WI38 (cell line): ENCODE data around the gene OR2M3.
"Not testable (repeated sequence)": the region's sequence is repeated elsewhere in the genome, so short reads cannot be mapped to it uniquely, and the experiment has no call there.

Source experiments
- H3K4me3 ChIP-seq: 2 replicates; pipeline ENCODE4 v1.5.1; 2011; ENCODE audit warnings: low read depth, mild to moderate bottlenecking, control low read depth, low read length
- TF ChIP-seq, protein P1 (sequence below): IDR thresholded peaks from 2 replicates; pipeline ENCODE4 v1.5.1; 2012; ENCODE audit warnings: low read depth, mild to moderate bottlenecking, control low read depth, low read length

The OR2M3 gene

DNA sequence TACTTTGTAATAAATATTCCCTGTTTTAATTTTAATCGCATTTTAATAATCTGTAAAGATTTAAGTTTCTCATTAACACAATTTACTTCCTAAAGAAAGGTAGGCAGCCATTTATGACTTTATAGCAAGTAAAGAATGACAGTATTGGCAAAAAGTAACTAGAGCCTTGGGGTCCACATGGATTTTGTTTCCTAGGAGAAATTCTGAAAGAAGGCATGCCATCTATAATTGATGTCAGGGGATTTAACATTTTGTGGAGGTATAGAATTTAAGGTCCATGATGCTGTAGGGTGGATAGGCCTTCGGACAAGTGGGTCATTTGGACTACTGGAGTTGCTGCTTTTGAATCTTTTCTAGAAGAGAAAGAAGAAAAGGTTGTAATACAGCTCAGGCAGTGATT is 34.1 kb downstream of the OR2M3 start, which contains the start of gene OR2M4:
OR2M4 (plus strand) TSS at position 301 of the 400 bp plus-strand sequence. CDS start 7,512 bp downstream, outside the sequence.
- no peak within 1 kb of the TSS for H3K4me3 ChIP-seq
- TF ChIP-seq, protein P1, sequence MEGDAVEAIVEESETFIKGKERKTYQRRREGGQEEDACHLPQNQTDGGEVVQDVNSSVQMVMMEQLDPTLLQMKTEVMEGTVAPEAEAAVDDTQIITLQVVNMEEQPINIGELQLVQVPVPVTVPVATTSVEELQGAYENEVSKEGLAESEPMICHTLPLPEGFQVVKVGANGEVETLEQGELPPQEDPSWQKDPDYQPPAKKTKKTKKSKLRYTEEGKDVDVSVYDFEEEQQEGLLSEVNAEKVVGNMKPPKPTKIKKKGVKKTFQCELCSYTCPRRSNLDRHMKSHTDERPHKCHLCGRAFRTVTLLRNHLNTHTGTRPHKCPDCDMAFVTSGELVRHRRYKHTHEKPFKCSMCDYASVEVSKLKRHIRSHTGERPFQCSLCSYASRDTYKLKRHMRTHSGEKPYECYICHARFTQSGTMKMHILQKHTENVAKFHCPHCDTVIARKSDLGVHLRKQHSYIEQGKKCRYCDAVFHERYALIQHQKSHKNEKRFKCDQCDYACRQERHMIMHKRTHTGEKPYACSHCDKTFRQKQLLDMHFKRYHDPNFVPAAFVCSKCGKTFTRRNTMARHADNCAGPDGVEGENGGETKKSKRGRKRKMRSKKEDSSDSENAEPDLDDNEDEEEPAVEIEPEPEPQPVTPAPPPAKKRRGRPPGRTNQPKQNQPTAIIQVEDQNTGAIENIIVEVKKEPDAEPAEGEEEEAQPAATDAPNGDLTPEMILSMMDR = no peak

DNA sequence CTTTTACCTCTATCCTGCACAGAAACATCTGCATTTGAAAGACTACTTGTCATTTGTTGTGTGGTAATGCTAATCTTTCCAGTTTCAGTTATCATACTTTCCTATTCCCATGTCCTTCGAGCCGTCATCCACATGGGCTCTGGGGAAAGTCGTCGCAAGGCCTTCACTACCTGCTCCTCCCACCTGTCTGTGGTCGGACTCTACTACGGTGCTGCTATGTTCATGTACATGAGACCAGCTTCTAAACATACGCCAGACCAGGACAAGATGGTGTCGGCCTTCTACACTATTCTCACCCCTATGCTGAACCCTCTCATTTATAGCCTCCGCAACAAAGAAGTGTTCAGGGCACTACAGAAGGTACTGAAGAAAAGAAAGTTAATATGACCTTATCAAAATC is 42.4 kb downstream of the OR2M3 start:
- H3K4me3 ChIP-seq = no peak overlapping the region
- TF ChIP-seq, protein P1 = no peak

DNA sequence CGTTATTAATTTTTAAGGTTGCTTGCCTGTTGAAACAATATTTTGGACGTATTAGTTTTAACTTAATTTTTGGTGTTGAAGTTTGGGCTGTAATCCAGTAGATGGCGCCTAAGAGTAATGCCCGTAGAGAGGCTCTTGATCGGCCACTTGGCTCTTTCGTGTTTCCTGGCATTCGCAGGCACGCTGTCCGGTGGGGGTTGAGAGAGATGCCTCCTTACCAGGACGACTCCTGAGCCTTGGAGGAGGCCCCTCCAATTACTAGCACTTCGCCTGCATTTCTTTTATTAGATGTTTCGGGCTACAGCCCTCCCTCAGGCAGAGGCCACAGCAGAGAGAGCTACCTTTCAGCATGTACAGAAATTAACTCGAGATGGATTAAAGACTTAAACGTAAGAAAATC is 46.1 kb downstream of the OR2M3 start:
- no peak overlapping the region for H3K4me3 ChIP-seq
- TF ChIP-seq, protein P1 = peak; percentile 50

DNA sequence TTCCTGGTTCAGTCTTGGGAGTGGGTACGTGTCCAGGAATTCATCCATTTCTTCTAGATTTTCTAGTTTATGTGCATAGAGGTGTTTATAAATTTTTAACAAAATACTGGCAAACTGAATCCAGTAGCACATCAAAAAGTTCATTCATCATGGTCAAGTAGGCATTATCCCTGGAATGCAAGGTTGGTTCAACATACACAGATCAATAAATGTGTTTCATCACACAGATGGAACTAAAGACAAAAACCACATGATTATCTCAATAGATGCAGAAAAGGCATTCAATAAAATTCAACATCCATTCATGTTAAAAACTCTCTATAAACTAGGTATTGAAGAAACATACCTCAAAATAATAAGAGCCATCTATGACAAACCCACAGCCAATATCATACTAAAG is 62.2 kb downstream of the OR2M3 start:
- not testable (repeated sequence) for H3K4me3 ChIP-seq
